K562 (cell line): ENCODE data around the gene ARID4B. TPM values are rescaled to one million over a fixed set of nuclear protein-coding genes. Genes with fewer than 3 reads are reported as not detected.

Source experiments
- BACH1 ChIP-seq: fragments of 200-800 bp; sonication (Bioruptor generic); IDR thresholded peaks from 2 replicates; pipeline ENCODE4 v1.6.1; 2016; ENCODE audit warnings: missing genetic modification characterization, missing compliant biosample characterization
- FOXK1 ChIP-seq: sonication (generic); formaldehyde crosslinking; IDR thresholded peaks from 2 replicates; pipeline ENCODE4 v1.8.0; 2022; ENCODE audit warnings: missing genetic modification reagents, mild to moderate bottlenecking, borderline replicate concordance
- FUS ChIP-seq: fragments of 200-400 bp; formaldehyde crosslinking; optimal IDR thresholded peaks from 2 replicates; pipeline ENCODE3; 2017; ENCODE audit warnings: low read depth, low read length
- GABPA ChIP-seq: fragments of 200-800 bp; sonication (Bioruptor generic); conservative IDR thresholded peaks from 2 replicates; pipeline ENCODE4 v1.6.1; 2016; ENCODE audit warnings: low read depth, missing genetic modification characterization, missing compliant biosample characterization
- HINFP ChIP-seq: fragments of 450-650 bp; conservative IDR thresholded peaks from 2 replicates; pipeline ENCODE4 v1.6.1; 2016; ENCODE audit warnings: missing genetic modification characterization, low read depth, mild to moderate bottlenecking, control low read depth, missing compliant biosample characterization
- JUND ChIP-seq, 2 experiments: IDR thresholded peaks; 2 replicates in 1 of 2; 3 replicates in 1 of 2; pipeline ENCODE4 v1.6.1; 2011; ENCODE audit warnings: borderline replicate concordance in 2 of 2, low read depth in 2 of 2, low read length in 2 of 2, improper control_type of control experiment in 1 of 2, missing biosample characterization in 1 of 2, missing genetic modification characterization in 1 of 2, missing genetic modification reagents in 1 of 2
- KAT2B ChIP-seq: IDR thresholded peaks from one replicate; pipeline ENCODE4 v1.6.1; 2012; ENCODE audit warnings: low read depth, mild to moderate bottlenecking, control low read depth, inconsistent platforms, low read length, moderate library complexity
- KDM4B ChIP-seq, 2 experiments: fragments of 450-650 bp in 1 of 2; sonication (generic) in 1 of 2; IDR thresholded peaks; 2 replicates each; pipeline ENCODE4 v1.6.1; 2016 to 2017; ENCODE audit warnings: borderline replicate concordance in 2 of 2, antibody characterized with exemption in 1 of 2, low read depth in 1 of 2, mild to moderate bottlenecking in 1 of 2
- MAZ ChIP-seq, 2 experiments: fragments of 450-650 bp in 1 of 2; sonication (generic) in 1 of 2; formaldehyde crosslinking; IDR thresholded peaks in 1 of 2; conservative IDR thresholded peaks in 1 of 2; 2 replicates each; pipeline versions ENCODE4 v1.4.0 to v1.5.0; 2020; ENCODE audit warnings: mild to moderate bottlenecking in 1 of 2, missing genetic modification reagents in 1 of 2
- MIER1 ChIP-seq: fragments of 450-650 bp; IDR thresholded peaks from 2 replicates; pipeline ENCODE4 v1.6.1; 2016; ENCODE audit warnings: antibody characterized with exemption, mild to moderate bottlenecking, low read depth
- NCOR1 ChIP-seq: fragments of 450-650 bp; IDR thresholded peaks from 2 replicates; pipeline ENCODE4 v1.6.1; 2016; ENCODE audit warnings: mild to moderate bottlenecking, moderate library complexity
- NEUROD1 ChIP-seq: fragments of 150-350 bp; IDR thresholded peaks from 2 replicates; pipeline ENCODE4 v1.6.1; 2014; ENCODE audit warnings: borderline replicate concordance, low read length, low read depth; ENCODE audit not compliant: partially characterized antibody
- NFIC ChIP-seq: fragments of 450-650 bp; IDR thresholded peaks from 2 replicates; pipeline ENCODE4 v1.6.1; 2017; ENCODE audit warnings: mild to moderate bottlenecking, inconsistent platforms
- NR2F6 ChIP-seq: fragments of 450-650 bp; formaldehyde crosslinking; IDR thresholded peaks from 2 replicates; pipeline ENCODE4 v1.4.0; 2020; ENCODE audit warnings: mild to moderate bottlenecking
- NRF1 ChIP-seq, 2 experiments: fragments of 450-650 bp; IDR thresholded peaks in 1 of 2; conservative IDR thresholded peaks in 1 of 2; 2 replicates each; pipeline ENCODE4 v1.6.1; 2014; ENCODE audit warnings: mild to moderate bottlenecking in 2 of 2
- RBM25 ChIP-seq: fragments of 200-400 bp; formaldehyde crosslinking; IDR thresholded peaks from 2 replicates; pipeline ENCODE4 v1.6.1; 2018; ENCODE audit warnings: low read length, low read depth, moderate library complexity; ENCODE audit not compliant: severe bottlenecking
- RCOR1 ChIP-seq, 2 experiments: IDR thresholded peaks; 2 replicates each; pipeline ENCODE4 v1.6.1; 2012; ENCODE audit warnings: low read depth in 2 of 2, low read length in 2 of 2, borderline replicate concordance in 1 of 2, improper control_type of control experiment in 1 of 2
- TBP ChIP-seq: optimal IDR thresholded peaks from 2 replicates; pipeline ENCODE3; 2011; ENCODE audit warnings: low read depth, low read length, improper control_type of control experiment
- U2AF2 ChIP-seq: fragments of 200-400 bp; formaldehyde crosslinking; optimal IDR thresholded peaks from 2 replicates; pipeline ENCODE3; 2017; ENCODE audit warnings: low read depth, mild to moderate bottlenecking, low read length
- ZNF121 ChIP-seq: sonication (generic); formaldehyde crosslinking; conservative IDR thresholded peaks from 2 replicates; pipeline ENCODE4 v1.8.0; 2022; ENCODE audit warnings: missing genetic modification reagents
- ZNF263 ChIP-seq: sonication (generic); formaldehyde crosslinking; IDR thresholded peaks from 2 replicates; pipeline ENCODE4 v1.8.0; 2022; ENCODE audit warnings: mild to moderate bottlenecking, missing genetic modification reagents, borderline replicate concordance
- ZNF282 ChIP-seq: sonication (generic); formaldehyde crosslinking; IDR thresholded peaks from 2 replicates; pipeline ENCODE4 v1.8.1; 2023; ENCODE audit warnings: missing genetic modification reagents
- ZNF347 ChIP-seq: fragments of 450-650 bp; formaldehyde crosslinking; IDR thresholded peaks from 2 replicates; pipeline ENCODE4 v1.4.0; 2020; ENCODE audit warnings: low read depth, mild to moderate bottlenecking, moderate library complexity
- ZNF75A ChIP-seq: fragments of 450-650 bp; formaldehyde crosslinking; IDR thresholded peaks from 2 replicates; pipeline ENCODE4 v1.4.0; 2020; ENCODE audit warnings: mild to moderate bottlenecking
- polyA plus RNA-seq, 8 experiments: library from polyadenylated mRNA; depleted of rRNA in 4 of 8; stranded (reverse) in 5 of 8; unstranded in 3 of 8; fragments of >200 nt; fragmentation: Nextera tagmentation in 2 of 8; fragmentation: Illumina TruSeq in 1 of 8; extraction: Ambion mirVana in 2 of 8; extraction: Trizol in 1 of 8; gene quantifications; 2 replicates each; pipeline versions ENCODE4 v1.2.1 to v1.2.3, GENCODE V29; 2011 to 2014; ENCODE audit warnings: inconsistent platforms in 1 of 8, missing spikeins in 1 of 8
- total RNA-seq, 7 experiments: library from RNA; depleted of rRNA in 6 of 7; stranded (reverse); fragments of >200 nt in 6 of 7; fragmentation: Illumina TruSeq in 2 of 7; extraction: Trizol in 2 of 7; gene quantifications; 2 replicates each; pipeline versions ENCODE4 v1.2.1 to v1.2.3, GENCODE V29; 2011 to 2021; ENCODE audit warnings: low replicate concordance in 1 of 7
- TF ChIP-seq, protein P1 (sequence below): fragments of 450-650 bp; formaldehyde crosslinking; IDR thresholded peaks from 2 replicates; pipeline ENCODE4 v1.4.0; 2020; ENCODE audit warnings: mild to moderate bottlenecking, moderate library complexity

Gene ARID4B
- total and polyA plus RNA-seq, 9 of the 15 experiments (the other 6 are each of a cell fraction or from before 2014, with no cell fraction given) = 8.4 to 38.9 (median 18.5) TPM

DNA sequence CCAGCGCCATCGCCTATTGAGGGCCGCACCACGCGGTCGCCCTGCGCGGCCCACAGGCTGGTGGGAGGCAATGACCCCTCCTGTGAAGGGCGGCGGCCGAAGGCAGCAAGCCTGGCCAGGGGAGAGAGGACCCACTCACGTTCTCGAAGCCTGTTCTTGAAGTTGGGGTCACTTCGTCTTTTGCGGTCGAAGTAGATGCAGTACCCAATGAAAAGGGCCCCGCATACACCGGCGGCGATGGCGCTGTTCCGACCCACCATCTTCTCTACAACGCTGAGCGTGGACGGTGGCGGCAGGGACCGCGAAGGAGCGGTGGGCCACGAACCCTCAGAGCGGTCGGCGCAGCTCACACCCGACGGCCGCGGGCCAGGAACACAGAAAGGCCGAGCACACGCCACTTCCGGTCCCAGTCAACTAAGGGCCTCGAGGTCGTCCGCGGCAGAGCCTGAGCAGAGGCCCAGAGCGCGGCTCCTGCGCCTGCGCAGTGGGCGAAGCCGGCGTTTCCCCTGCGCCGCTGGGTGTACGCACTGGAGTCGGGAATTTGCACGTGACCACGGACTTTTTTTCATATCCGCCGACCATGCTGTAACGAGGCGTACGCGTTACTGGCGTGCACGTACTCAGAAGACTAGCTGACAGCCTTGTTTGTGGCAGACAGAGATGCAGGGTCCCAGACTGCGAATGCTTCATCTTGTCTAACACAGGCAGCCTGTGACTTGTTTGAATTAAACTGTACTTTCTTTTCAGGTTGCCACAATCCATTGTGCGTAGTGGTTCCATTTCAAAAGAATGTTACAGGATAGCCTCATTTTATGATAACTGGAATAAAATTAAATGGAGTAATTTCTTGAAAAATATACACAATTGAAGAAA lies 199.3 kb downstream of the ARID4B start, which contains the start of gene TOMM20 (continued):
- TF ChIP-seq, protein P1, sequence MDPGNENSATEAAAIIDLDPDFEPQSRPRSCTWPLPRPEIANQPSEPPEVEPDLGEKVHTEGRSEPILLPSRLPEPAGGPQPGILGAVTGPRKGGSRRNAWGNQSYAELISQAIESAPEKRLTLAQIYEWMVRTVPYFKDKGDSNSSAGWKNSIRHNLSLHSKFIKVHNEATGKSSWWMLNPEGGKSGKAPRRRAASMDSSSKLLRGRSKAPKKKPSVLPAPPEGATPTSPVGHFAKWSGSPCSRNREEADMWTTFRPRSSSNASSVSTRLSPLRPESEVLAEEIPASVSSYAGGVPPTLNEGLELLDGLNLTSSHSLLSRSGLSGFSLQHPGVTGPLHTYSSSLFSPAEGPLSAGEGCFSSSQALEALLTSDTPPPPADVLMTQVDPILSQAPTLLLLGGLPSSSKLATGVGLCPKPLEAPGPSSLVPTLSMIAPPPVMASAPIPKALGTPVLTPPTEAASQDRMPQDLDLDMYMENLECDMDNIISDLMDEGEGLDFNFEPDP (CRISPR knock-in tag) = no peak
- peak; percentile 49 for TF ChIP-seq NEUROD1
- TF ChIP-seq NR2F6 (CRISPR knock-in tag) = no peak
- no peak for TF ChIP-seq ZNF347 (CRISPR knock-in tag)
- peak; percentile 51 for TF ChIP-seq JUND (IDR thresholded peaks at IDR 0.05; ENCODE audit: borderline replicate concordance, low read depth, low read length)
- peak; percentile 74; the same call in 2 of the 3 replicates for TF ChIP-seq JUND (tag; IDR thresholded peaks at IDR 0.05; ENCODE audit: borderline replicate concordance, low read depth, low read length)
- no peak for TF ChIP-seq ZNF121 (CRISPR knock-in tag)
- TF ChIP-seq MIER1 = no peak
- peak; percentile 73 to 76 for TF ChIP-seq MAZ (CRISPR knock-in tag; conservative IDR thresholded peaks at IDR 0.05 in 1 of 2, IDR thresholded peaks at IDR 0.05 in 1 of 2)
- TF ChIP-seq ZNF282 = 0 out of 2 replicates have a peak, but pooled peaks have one; percentile 87
- TF ChIP-seq KDM4B (IDR thresholded peaks at IDR 0.05; ENCODE audit: borderline replicate concordance in 2 of 2, low read depth in 1 of 2) = peak in 1 of 2 experiments; percentile 71; a peak in 1 of 4 replicates
- TF ChIP-seq ZNF263 (CRISPR knock-in tag) = peak; percentile 62; the same call in 1 of the 2 replicates
- no peak for TF ChIP-seq RBM25
- TF ChIP-seq RCOR1 (IDR thresholded peaks at IDR 0.05; ENCODE audit: borderline replicate concordance in 1 of 2, low read depth in 2 of 2, low read length in 2 of 2) = 0 out of 4 replicates have a peak, but pooled peaks of 1 of the 2 experiments have one; percentile 4
- peak; percentile 77 for TF ChIP-seq NFIC
- TF ChIP-seq TBP = peak; percentile 88
- 0 out of 2 replicates have a peak, but pooled peaks have one; percentile 64 for TF ChIP-seq HINFP
- peak; percentile 100 for TF ChIP-seq NRF1 (conservative IDR thresholded peaks at IDR 0.05 in 1 of 2, IDR thresholded peaks at IDR 0.05 in 1 of 2)
- no peak for TF ChIP-seq KAT2B
- TF ChIP-seq FOXK1 (CRISPR knock-in tag) = peak; percentile 80
- no peak for TF ChIP-seq FUS
- TF ChIP-seq GABPA (tag) = peak; percentile 96
- TF ChIP-seq ZNF75A (CRISPR knock-in tag) = no peak
- TF ChIP-seq U2AF2 = no peak
- peak; percentile 23; the same call in 1 of the 2 replicates for TF ChIP-seq BACH1 (tag)
- TF ChIP-seq NCOR1 = peak; percentile 63
